HG03558 (cell line): ENCODE results near the gene POU6F2.
"Not testable (repeated sequence)": the region's sequence is repeated elsewhere in the genome, so short reads cannot be mapped to it uniquely, and the experiment has no call there.

ENCODE experiments used
- ATAC-seq: cut with Tn5 transposase; IDR thresholded peaks from one replicate; pipeline ENCODE4 v1.9.1; 2021; ENCODE audit warnings: moderate number of reproducible peaks; ENCODE audit not compliant: unreplicated experiment; ENCODE audit errors: extremely low read depth

Gene POU6F2

DNA sequence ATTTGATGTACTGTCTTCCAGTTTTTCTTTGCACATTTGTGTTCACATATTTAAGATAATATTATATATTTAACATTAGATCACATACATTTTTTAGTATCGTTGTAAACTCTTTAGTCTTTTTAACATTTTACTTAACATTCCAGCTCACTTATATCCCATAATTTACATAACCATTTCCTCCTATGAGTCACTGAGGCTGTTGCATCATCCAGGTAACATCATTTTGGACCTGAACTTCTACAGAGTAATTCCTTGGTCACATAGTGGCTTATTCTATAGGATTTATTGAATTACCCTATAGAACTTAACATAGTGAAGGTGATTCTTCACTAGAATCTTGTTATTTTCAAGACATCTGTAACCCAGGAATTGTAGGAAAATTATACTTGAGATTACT, 194.4 kb downstream of the POU6F2 start:
- no peak for ATAC-seq

DNA sequence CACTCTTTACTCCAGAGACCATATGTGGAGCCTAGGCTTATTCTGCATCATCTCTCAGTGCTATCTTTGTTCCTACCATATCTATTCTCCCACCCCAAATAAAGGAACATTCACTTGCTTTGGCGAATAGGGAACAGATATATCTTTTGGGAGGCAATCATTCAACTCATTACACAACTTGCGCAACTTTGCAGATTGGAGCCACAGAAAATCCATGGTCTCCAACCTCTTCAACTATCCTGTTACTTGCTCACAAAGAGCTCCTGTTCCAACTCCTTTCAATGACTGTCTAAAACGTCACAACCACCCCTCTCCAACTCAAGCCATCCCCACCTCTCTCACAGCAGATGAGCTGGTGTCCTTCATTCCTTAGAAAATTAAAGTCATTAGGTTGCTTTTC, 203.7 kb downstream of the POU6F2 start:
- ATAC-seq, result no peak

DNA sequence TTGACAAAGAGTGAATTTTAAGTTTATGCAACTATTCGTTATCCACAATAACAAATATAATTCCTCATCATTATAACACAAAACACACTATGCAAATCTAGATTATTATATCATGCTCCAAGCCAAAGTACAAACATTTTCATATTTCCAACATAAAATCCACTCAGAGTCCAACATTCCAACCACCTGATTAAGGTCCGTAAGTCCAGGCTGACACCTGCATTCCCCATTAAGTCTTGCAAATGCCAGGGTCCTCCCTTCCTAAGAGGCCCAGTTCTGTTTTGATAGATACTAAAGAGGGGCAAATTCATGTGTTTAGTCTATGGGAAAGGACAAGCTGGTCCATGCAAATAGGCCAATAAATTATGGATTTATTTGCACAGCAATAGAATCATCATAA, 206.1 kb downstream of the POU6F2 start:
- no peak for ATAC-seq

DNA sequence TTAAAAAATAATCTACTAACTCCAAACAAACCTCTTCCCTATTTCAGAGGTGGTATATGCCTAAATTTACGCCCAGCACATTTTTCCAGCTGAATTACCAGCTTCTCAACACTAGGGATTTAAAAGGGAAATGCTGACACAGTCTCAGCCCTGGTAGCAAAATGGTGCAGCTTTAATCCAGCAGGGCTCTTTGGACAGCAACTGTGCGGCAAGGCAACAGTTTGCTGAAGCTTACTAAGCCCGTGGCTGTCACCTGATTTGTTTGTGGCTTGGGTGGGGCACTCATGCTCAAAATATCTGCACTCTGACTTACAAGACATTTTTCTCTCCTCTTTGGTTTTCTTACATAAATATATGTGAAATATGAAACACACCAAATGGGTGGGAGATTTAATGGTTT, 206.7 kb downstream of the POU6F2 start:
- ATAC-seq, result no peak

DNA sequence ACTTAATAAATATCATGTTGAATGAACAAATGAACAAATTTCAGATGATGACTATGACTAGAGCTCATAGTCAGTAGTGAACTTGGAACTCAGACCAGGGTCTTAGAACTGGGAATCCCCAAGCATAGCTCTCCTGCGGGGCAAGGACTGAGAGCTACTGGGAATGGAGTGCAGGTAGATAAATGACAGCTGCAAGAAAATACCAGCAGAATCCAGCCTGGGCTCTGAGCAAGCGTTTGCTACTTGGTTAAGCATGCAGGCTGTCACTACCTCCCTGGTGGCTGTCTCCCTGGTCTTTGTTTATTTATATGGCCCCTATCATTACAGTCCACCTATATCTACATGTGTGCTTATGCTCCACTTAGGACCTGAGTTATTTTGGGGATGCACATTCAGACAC, 208.4 kb downstream of the POU6F2 start:
- no peak for ATAC-seq

DNA sequence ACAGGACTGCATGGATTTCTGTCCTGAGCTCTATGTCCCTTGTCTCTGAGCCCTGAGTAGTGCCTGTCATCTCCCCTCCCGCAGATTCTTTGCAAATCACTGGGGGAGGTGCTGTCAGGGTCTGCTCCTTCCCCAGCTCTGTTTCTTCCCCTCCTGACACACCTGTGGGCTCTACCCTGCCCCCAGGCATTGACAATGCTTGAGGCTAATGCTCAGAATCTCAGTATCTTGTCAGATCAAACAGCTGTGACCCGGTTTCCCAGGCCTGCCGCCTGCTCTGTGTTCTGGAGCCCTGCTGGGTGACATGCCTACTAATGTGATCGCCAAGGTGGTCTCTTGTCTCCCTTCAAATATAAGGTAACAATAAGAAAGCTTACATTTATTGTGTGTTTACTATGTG, 209.0 kb downstream of the POU6F2 start:
- ATAC-seq, result no peak

DNA sequence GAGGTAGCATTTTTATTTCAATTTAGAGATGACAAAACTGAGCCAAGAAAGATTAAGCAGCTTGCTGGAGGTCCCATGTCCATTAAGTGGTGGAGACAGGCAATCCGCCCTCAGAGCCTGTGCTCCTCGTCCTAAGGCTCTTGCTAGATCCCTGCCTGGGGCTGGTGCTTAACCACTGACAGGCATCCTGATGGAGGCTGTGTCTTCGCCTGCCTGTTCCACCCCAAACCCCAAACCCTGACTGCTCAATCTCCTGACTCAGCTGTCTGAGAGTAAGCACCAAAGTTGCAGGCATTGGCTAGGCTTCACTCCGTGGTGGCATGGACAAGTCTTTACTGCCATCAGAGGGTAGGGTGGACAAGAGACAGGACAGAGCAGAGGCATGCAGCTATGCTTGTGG, 209.4 kb downstream of the POU6F2 start:
- ATAC-seq, result no peak

DNA sequence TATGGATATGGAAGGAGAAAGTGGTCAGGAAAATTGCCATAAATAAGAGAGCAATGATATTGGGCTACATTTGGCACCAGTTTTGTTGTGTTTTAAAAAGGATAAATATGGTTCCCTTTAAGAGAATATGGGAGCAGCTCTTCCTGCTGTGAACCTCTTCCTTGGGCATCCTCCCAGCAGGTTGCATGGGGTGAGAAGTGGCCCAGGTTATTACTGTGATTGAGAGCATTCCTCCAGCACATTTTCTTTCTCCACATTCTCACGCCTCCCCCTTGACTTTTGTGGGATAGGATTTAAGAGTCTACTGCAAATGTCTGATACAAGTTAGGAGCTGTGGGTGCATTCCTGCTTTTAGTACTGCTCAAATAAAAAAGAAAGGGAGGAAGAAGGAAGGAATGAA, 214.8 kb downstream of the POU6F2 start:
- ATAC-seq, result no peak

DNA sequence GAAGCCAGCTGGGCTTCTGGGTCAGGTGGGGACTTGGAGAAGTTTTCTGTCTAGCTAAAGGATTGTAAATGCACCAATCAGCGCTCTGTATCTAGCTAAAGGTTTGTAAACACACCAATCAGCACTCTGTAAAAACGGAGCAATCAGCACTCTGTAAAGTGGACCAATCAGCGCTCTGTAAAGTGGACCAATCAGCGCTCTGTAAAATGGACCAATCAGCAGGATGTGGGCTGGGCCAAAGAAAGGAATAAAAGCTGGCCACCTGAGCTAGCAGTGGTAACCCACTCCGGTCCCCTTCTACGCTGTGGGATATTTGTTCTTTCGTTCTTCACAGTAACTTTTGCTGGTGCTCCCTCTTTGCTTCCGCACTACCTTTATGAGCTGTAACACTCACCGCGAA, 216.7 kb downstream of the POU6F2 start:
- not testable (repeated sequence) for ATAC-seq

DNA sequence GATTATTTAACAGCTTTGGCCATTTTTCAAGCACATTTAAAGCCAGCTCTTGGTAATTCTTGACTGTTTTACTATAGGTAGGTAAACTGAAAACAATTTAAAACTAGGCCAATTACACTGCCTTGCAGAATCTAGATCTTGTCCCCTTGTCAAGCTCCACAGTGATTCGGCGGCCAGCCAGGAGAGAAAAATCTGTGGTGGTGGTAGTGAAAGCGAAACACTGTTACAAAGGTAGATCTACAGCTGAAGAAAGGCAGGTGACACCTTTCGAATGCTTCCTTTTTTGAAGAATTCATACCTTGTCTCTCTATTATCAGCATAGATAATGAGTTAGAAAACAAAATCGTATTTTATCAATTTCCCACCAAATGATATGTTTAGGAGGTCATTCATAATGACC, 218.3 kb downstream of the POU6F2 start:
- no peak for ATAC-seq

DNA sequence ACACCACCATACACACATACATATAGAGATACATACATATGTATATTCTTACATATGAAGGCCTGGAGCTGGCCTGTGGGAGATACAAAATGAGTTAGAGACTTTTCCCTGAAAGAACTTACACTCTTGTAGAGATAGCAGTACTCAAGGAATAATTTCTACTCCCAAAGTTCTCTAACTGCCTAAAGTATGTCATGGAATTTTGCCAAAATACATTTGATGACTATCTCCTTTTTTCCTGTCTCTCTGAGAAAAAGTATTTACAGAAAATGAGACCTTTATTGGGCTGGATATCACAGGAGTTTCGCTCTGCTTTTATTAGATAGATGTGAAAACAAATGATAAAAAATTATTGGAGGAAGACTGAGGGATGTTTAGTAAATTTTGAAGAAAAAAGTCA, 220.1 kb downstream of the POU6F2 start:
- ATAC-seq, result no peak

DNA sequence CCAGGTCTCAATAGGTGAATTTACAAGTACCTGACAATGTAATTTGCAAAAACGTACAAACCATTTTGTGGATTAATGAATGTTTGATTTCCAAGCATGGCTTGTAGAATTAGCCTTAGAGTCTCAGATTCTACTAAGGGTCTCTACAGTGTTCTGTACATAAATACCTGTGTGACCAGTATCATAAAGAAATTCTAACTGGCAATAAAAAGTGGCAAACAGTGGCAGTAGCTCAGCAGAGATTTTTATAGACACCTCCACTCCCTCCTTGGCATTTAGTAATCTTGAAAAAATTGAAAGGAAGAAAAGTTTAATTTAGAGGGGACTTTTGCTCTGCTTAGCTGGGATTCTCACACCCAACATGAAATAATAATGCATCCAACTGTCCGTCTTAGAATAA, 220.8 kb downstream of the POU6F2 start:
- ATAC-seq, result no peak

DNA sequence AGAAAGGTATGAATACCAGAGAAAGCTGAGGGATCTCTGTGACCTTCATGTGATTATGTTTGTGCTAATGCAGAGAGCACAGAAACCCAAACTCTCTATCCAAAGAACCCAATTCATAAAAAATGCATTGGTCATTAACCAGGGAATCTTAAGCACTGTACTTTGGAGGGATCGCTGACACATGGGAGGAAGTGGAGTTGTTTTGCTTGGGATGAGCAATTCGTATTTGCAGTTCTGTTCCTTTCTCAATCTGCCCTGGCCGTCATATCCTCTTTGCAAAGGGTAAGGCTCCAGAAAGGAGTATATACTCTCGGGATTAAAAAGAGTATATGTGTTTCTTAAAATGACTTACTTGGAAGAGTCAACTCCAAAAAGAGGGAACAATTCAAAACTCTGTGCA, 221.3 kb downstream of the POU6F2 start:
- ATAC-seq, result no peak

DNA sequence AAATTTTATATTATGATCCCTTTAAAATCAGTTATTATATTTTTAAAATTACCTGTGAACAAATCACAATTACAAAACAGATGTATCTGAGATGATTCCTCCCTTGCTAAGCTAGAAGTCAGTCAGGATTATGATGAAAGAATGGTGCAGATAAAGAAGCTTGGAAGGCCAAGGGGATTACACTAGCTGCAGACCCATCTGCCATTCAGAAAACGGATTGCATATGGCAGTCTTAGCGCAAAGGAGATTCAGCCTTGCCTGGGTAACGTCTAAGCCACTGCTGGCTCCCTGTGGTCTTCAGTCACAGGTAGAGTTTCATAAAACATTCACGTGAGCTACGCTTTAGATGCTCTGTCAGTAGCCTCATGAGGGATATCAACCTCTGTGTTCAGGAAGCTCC, 222.2 kb downstream of the POU6F2 start:
- ATAC-seq, result no peak

DNA sequence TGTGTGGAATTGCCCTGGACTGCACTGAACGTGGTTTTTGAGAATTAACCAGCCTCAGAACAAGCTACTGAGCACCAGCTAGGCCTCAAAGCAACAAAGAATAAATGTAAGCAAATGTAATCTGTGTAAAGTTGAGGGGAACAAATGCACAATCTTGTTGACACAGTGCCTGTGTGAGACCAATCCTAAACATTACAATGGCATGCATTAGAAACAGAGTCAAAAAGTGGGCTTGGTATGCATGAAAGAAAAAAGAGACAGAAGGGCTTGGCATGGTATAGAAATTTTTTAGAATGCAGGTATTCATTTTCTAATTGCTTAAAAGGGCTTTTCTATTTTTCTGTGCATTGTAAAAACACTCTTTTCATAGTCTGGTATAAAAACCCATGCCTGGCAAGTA, 224.3 kb downstream of the POU6F2 start:
- no peak for ATAC-seq

DNA sequence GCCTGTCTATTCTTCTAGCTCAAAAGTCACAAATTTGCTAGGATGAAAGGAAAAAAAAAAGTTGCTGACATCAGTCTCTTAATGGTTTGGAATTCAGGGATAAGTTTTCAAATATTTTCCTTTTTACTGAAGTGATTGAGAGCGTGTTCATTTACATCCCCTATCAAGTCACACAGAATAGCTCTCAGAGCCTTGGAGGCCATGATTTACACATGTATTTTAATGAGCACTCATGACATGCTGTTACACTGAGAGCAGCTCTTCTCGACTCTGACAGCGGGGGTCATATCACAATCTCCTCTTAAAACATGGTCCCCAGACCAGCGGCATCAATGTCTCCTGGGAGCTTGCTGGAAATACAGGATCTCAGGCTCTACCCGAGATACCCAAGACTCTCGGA, 232.7 kb downstream of the POU6F2 start:
- ATAC-seq, result no peak

DNA sequence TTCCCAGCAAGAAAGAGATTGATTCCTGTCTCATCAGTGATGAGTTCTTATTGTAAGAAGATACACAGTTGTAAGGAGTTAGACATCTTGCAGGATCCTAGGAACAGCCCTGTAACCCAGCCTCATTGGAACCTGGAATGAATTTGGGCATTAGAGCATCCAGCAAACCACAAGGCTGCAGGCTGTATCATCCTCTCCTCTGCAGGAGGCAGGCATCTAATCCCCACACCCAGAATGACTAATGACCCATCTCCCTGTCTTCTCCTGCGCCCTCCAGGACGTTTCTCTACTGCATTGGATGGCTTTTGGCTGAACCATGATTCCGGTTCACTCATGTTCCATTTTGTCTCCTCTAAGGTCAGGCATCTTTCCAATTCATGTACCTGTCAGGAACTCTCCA, 233.9 kb downstream of the POU6F2 start:
- ATAC-seq, result no peak

DNA sequence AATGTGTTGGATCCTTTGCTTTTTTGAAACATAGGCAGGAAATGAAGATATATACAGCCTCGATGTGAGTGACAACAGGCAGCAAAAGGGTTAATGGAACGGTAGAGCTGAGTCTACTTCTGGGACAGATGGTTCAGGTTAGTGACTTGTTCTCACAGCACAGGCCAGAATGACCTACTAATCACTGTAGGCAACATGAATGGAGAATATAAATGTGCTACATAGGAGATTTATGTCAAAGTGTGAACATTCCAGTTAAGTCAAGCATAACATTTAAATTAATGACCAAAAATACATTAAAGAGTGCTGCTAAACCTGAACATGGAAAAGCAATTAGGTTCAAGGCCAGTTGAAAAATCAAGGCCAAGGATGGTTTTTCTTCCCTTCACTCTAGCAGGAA, 235.2 kb downstream of the POU6F2 start:
- no peak for ATAC-seq

DNA sequence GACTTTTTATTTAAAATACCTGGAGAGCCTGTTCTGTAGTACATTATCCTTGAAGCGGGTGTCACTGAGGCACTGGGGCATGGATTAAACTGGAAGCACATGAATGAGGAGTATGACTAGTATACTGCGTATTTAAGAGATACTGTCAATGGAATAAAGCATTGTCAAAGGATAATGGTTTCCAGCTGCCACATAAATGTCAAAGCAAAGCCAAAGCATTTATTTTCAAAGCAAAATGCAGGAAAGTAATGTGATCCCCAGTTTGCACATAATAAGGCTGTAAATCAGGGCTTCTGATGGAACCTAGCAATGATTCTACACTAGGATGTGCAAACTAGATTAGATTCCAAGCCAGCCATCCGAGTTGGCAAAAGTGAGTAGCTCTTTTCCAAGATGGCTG, 240.1 kb downstream of the POU6F2 start:
- ATAC-seq, result no peak

DNA sequence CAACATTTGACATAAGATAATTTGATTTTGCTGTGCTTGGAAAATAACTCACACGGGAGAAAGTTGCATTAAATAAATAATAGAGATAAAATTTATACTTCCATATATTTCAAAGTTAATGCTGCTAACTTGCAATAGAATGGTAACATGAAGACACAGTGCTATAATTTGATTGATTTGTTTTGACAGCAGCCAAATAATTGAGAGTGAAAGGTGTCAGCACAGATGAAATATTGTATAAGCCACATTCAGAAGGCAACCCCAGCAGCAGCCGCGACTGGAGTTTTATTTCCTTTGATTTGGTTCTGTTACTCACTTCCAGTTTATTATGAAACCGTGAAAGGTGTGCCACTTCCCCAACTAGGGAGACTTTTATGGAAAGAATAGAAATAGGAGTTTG, 242.2 kb downstream of the POU6F2 start:
- no peak for ATAC-seq

DNA sequence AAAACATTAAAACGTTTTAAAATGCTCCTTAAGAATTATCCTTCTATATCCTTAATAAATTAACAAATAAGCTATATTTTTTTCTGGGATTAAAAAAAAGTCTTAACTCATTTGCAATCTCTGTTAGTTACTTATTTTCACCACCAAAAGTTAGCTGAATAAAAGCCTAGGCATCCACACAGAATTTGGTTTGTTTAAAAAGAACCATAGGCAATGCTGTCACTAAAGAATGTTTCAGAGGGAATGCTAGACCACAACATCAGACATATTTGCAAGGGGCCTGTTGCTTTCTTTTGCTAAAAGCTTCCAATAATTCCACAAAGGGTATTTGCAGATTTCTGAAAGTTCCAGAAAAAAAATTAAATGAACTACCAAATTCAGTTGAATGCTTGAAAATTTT, 244.2 kb downstream of the POU6F2 start:
- ATAC-seq, result no peak

DNA sequence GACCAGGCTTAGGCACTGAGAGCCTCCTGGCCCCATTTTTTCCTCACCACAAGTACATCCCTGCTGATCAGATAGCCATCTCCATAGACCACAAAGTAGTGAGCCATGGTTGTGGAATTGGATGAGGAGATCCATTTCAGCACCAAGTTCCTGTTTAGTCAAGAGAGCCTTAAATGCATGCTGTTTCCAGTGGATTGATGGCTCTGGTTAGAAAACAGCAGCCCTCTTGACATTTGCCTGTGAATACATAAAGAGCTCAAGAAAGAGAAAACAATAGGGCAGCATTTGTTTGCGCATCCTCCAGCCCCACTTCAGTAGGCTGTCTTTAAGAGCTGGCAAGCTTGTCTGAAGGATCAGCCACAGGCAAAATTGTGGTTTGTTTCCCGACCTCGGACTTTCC, 251.2 kb downstream of the POU6F2 start:
- ATAC-seq, result no peak

DNA sequence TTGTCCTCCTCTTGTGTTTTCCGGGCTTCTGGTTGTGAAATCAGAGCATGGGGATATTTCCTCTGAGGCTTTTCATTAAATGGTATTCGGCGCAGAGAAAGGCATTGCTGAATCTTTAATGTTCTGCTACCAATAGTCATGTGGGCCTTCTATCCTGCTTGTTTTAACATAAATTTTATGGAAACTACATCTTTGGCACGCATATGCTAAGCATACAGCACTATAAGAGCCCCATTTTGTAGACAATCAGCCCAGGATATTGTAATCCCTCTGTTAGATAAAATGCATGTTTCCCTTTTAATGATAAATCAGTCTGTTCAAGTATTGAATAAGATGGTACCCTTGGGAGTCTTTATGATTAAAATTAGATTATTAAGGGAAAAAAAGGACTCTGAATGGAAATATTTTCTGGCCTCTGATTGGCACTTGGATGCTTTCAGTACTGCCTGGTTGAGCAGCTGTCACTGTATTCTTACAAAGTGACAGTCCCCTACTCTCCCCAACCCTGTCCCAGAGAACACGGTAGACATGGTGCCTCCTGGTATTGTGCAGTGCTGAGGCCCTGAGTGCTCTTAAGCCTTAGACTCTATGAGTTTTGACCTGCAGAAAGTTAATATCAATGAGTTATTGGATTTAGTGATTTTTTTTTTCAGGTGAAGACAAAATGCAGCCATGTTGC, 256.3 kb downstream of the POU6F2 start:
- ATAC-seq, result no peak
